Ovary (tissue), 3 donors: ENCODE data around the gene COL23A1.

Experiments
- CTCF ChIP-seq, 3 donors: fragments of 450-650 bp in 2 of 3; fragments of 200-600 bp in 1 of 3; IDR thresholded peaks; one replicate each; pipeline versions ENCODE4 v1.5.1 to v1.8.0; 2016 to 2022; ENCODE audit warnings: antibody characterized with exemption in 3 of 3, mild to moderate bottlenecking in 1 of 3
- EP300 ChIP-seq: sonication (generic); formaldehyde crosslinking; IDR thresholded peaks from one replicate; pipeline ENCODE4 v1.6.1; 2017; ENCODE audit warnings: antibody characterized with exemption
- POLR2A ChIP-seq: fragments of 450-650 bp; IDR thresholded peaks from one replicate; pipeline ENCODE4 v1.6.1; 2017; ENCODE audit warnings: antibody characterized with exemption, mild to moderate bottlenecking, moderate library complexity
- donor health status: DM: no; HTN: no; CAD: no.

DNA sequence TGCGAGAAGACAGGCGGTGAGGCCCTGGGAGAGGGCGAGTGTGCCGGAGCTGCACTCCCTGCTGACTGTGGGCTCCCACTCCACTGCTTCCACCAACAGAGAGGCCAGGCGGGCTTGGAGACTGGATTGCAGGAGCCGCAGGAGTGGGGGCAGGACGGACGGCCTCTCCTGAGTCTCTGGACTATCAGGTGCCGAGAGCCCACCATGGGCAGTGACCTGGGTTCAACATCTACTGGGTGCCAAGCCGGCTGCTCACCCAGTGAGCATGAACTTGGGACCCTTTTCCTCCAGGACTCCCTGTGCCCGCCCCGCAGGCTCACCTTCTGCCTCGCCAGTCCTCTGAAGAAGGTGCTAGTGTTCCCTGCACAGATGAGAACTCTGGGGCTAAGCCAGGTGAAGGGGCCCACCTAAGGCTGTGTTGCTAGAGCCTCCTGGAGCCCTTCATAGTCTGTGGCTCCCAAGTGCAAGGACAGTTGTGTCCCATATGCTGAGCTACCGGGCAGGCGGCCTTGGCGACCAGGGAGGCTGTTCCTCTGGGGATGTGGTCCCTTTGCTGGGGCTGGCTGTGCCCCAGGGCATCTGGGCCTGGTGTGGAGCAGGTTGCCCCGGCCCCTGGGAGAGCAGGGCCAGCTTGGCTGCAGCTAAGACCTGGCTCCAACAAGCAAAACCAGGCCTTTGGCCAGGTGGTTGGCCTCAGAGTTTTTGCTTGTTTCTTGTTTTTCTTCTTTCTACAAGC lies 279.9 kb downstream of the COL23A1 start:
- TF ChIP-seq CTCF (IDR thresholded peaks at IDR 0.05) (no peak), POLR2A (no peak), EP300 (no peak)
